ENCODE results near the gene GNL2. TPM values are rescaled to one million over a fixed set of nuclear protein-coding genes. Genes with fewer than 3 reads are reported as not detected.

Gene GNL2
- total RNA-seq, 2 experiments from 2014 or later, result 55.4 to 73.6 TPM

GRCh38 chr1:37622131-37622530 is 26.4 kb upstream of the GNL2 start:
- Mint-ChIP-seq H3K36me3 (no peaks in the 10 kb centered on the region), H3K4me1 (no peaks in the 10 kb centered on the region), H3K9me3 (ENCODE audit: low read depth) (no peaks in the 10 kb centered on the region), H3K27me3 (peaks cover 40% of the 10 kb centered on the region), H3K4me3 (no peak overlapping the region), H3K27ac (no peak overlapping the region)
- no peak for DNase-seq
- CTCF ChIA-PET, result no interaction called here
- no peak for ATAC-seq

- Mint-ChIP-seq H3K4me3 (no peak overlapping the region), H3K9me3 (ENCODE audit: low read depth) (no peaks in the 10 kb centered on the region), H3K27me3 (peaks cover 41% of the 10 kb centered on the region), H3K36me3 (no peaks in the 10 kb centered on the region), H3K27ac (no peak overlapping the region), H3K4me1 (no peaks in the 10 kb centered on the region)
- ATAC-seq (no peak), DNase-seq (no peak)
- CTCF ChIA-PET, result no interaction called here
Measured at GRCh38 chr1:37621326-37621870, 25.7 kb upstream of the GNL2 start.

- Mint-ChIP-seq H3K36me3 (no peaks in the 10 kb centered on the region), H3K4me1 (no peaks in the 10 kb centered on the region), H3K27ac (no peak overlapping the region), H3K9me3 (ENCODE audit: low read depth) (no peaks in the 10 kb centered on the region), H3K27me3 (peaks cover 42% of the 10 kb centered on the region), H3K4me3 (no peak overlapping the region)
- ATAC-seq, result no peak
- no peak for DNase-seq
- CTCF ChIA-PET, result no interaction called here
Measured at GRCh38 chr1:37620707-37621106, 25.0 kb upstream of the GNL2 start.

GRCh38 chr1:37616330-37616729 is 20.6 kb upstream of the GNL2 start:
- no peak overlapping the region for H3K27ac Mint-ChIP-seq
- CTCF ChIA-PET, result interaction anchor here (1.0 kb wide), 1 partner anchor 14 kb away, joined by 3 read pairs; no protein-coding TSS in a partner anchor
- no peak overlapping the region for H3K4me3 Mint-ChIP-seq
- no peaks in the 10 kb centered on the region for H3K9me3 Mint-ChIP-seq (ENCODE audit: low read depth)
- no peak for DNase-seq
- peaks cover 41% of the 10 kb centered on the region for H3K27me3 Mint-ChIP-seq
- no peaks in the 10 kb centered on the region for H3K36me3 Mint-ChIP-seq
- H3K4me1 Mint-ChIP-seq, result no peaks in the 10 kb centered on the region
- no peak for ATAC-seq

- H3K9me3 Mint-ChIP-seq (ENCODE audit: low read depth), result no peaks in the 10 kb centered on the region
- H3K4me3 Mint-ChIP-seq, result no peak overlapping the region
- H3K27ac Mint-ChIP-seq, result no peak overlapping the region
- ATAC-seq, result no peak
- H3K36me3 Mint-ChIP-seq, result no peaks in the 10 kb centered on the region
- no peak for DNase-seq
- H3K4me1 Mint-ChIP-seq, result no peaks in the 10 kb centered on the region
- H3K27me3 Mint-ChIP-seq, result peaks cover 35% of the 10 kb centered on the region
- CTCF ChIA-PET, result interaction anchor here (0.8 kb wide), 1 partner anchor 11 kb away, joined by 3 read pairs; no protein-coding TSS in a partner anchor
Measured at GRCh38 chr1:37614105-37614504, 18.4 kb upstream of the GNL2 start.

GRCh38 chr1:37612186-37612585 is 16.4 kb upstream of the GNL2 start:
- ATAC-seq, result no peak
- H3K4me3 Mint-ChIP-seq, result no peak overlapping the region
- CTCF ChIA-PET, result interaction anchor here (1.0 kb wide), 1 partner anchor 11 kb away, joined by 4 read pairs; no protein-coding TSS in a partner anchor

GRCh38 chr1:37609994-37610393 is 14.3 kb upstream of the GNL2 start:
- CTCF ChIA-PET, result interaction anchor here (1.7 kb wide), 1 partner anchor 72 kb away, joined by 5 read pairs; no protein-coding TSS in a partner anchor
- H3K36me3 Mint-ChIP-seq, result no peaks in the 10 kb centered on the region

More at GRCh38 chr1:37612186-37612585, 16.4 kb upstream of the GNL2 start:
- H3K9me3 Mint-ChIP-seq (ENCODE audit: low read depth), result no peaks in the 10 kb centered on the region
- DNase-seq, result no peak
- no peak overlapping the region for H3K27ac Mint-ChIP-seq
- peaks cover 22% of the 10 kb centered on the region for H3K27me3 Mint-ChIP-seq
- H3K36me3 Mint-ChIP-seq, result no peaks in the 10 kb centered on the region
- H3K4me1 Mint-ChIP-seq, result no peaks in the 10 kb centered on the region

GRCh38 chr1:37609002-37609401 is 13.3 kb upstream of the GNL2 start:
- DNase-seq (no peak), ATAC-seq (no peak)
- H3K27me3 Mint-ChIP-seq, result peaks cover 8% of the 10 kb centered on the region
- no peak overlapping the region for H3K4me3 Mint-ChIP-seq
- H3K27ac Mint-ChIP-seq, result no peak overlapping the region
- no peaks in the 10 kb centered on the region for H3K4me1 Mint-ChIP-seq
- CTCF ChIA-PET, result interaction anchor here (1.7 kb wide), 1 partner anchor 73 kb away, joined by 5 read pairs; no protein-coding TSS in a partner anchor
- H3K36me3 Mint-ChIP-seq, result no peaks in the 10 kb centered on the region
- H3K9me3 Mint-ChIP-seq (ENCODE audit: low read depth), result no peaks in the 10 kb centered on the region

More at GRCh38 chr1:37609994-37610393, 14.3 kb upstream of the GNL2 start:
- H3K9me3 Mint-ChIP-seq (ENCODE audit: low read depth), result no peaks in the 10 kb centered on the region
- no peak for DNase-seq
- no peak overlapping the region for H3K27ac Mint-ChIP-seq
- peaks cover 5% of the 10 kb centered on the region for H3K27me3 Mint-ChIP-seq
- ATAC-seq, result no peak
- H3K4me1 Mint-ChIP-seq, result no peaks in the 10 kb centered on the region
- H3K4me3 Mint-ChIP-seq, result no peak overlapping the region

- no peak overlapping the region for H3K4me3 Mint-ChIP-seq
- no peak for DNase-seq
- no peak overlapping the region for H3K27ac Mint-ChIP-seq
- peaks cover 2% of the 10 kb centered on the region for H3K4me1 Mint-ChIP-seq
- no peaks in the 10 kb centered on the region for H3K36me3 Mint-ChIP-seq
- no peaks in the 10 kb centered on the region for H3K9me3 Mint-ChIP-seq (ENCODE audit: low read depth)
- peaks cover 7% of the 10 kb centered on the region for H3K27me3 Mint-ChIP-seq
- CTCF ChIA-PET, result interaction anchor here (1.1 kb wide), 1 partner anchor 75 kb away, joined by 4 read pairs; no protein-coding TSS in a partner anchor
- no peak for ATAC-seq
Measured at GRCh38 chr1:37606481-37607263, 10.9 kb upstream of the GNL2 start.

- Mint-ChIP-seq H3K4me3 (no peak overlapping the region), H3K9me3 (ENCODE audit: low read depth) (no peaks in the 10 kb centered on the region)
- CTCF ChIA-PET, result interaction anchor here (1.1 kb wide), 2 partner anchors 53 to 76 kb away, joined by 3 to 4 read pairs; no protein-coding TSS in a partner anchor
Measured at GRCh38 chr1:37605806-37606474, 10.2 kb upstream of the GNL2 start.

GRCh38 chr1:37605061-37605650 is 9.4 kb upstream of the GNL2 start:
- peaks cover 20% of the 10 kb centered on the region for H3K27me3 Mint-ChIP-seq
- no peaks in the 10 kb centered on the region for H3K9me3 Mint-ChIP-seq (ENCODE audit: low read depth)
- H3K4me1 Mint-ChIP-seq, result peaks cover 2% of the 10 kb centered on the region
- no peak overlapping the region for H3K27ac Mint-ChIP-seq
- no peak overlapping the region for H3K4me3 Mint-ChIP-seq
- CTCF ChIA-PET, result interaction anchor here (1.1 kb wide), 1 partner anchor 54 kb away, joined by 3 read pairs; no protein-coding TSS in a partner anchor
- DNase-seq (no peak), ATAC-seq (no peak)
- H3K36me3 Mint-ChIP-seq, result no peaks in the 10 kb centered on the region

More at GRCh38 chr1:37605806-37606474, 10.2 kb upstream of the GNL2 start:
- Mint-ChIP-seq H3K27ac (no peak overlapping the region), H3K4me1 (peaks cover 2% of the 10 kb centered on the region), H3K27me3 (peaks cover 15% of the 10 kb centered on the region), H3K36me3 (no peaks in the 10 kb centered on the region)
- DNase-seq (no peak), ATAC-seq (no peak)

GRCh38 chr1:37602750-37603694 is 7.3 kb upstream of the GNL2 start:
- Mint-ChIP-seq H3K36me3 (no peaks in the 10 kb centered on the region), H3K4me3 (no peak overlapping the region), H3K27ac (no peak overlapping the region), H3K9me3 (ENCODE audit: low read depth) (no peaks in the 10 kb centered on the region), H3K27me3 (peaks cover 22% of the 10 kb centered on the region), H3K4me1 (peaks cover 2% of the 10 kb centered on the region)
- DNase-seq (peak; percentile 55), ATAC-seq (peak; percentile 87)
- CTCF ChIA-PET, result interaction anchor here (0.6 to 7.9 kb wide), 23 partner anchors 11 to 148 kb away, joined by 3 to 145 read pairs (median 3); partner anchors contain the start of gene CDCA8
